ENCODE measurements around the gene TPD52L1. TPM values are rescaled to one million over a fixed set of nuclear protein-coding genes. Genes with fewer than 3 reads are reported as not detected.

The TPD52L1 gene
- total RNA-seq, 1 donor from 2014 or later = 48.0 TPM

- no peak overlapping the region for H3K4me3 Mint-ChIP-seq (ENCODE audit: unreplicated experiment)
- H3K27ac Mint-ChIP-seq (ENCODE audit: unreplicated experiment) = no peak overlapping the region
- DNase-seq (ENCODE audit: low spot score) = no peak
- no peaks in the 10 kb centered on the region for H3K36me3 Mint-ChIP-seq (ENCODE audit: low read depth)
- TF ChIP-seq CTCF (IDR thresholded peaks at IDR 0.05) = no peak
- H3K27me3 Mint-ChIP-seq (ENCODE audit: low read depth) = no peaks in the 10 kb centered on the region
- H3K4me1 Mint-ChIP-seq (ENCODE audit: low read depth) = peaks cover 34% of the 10 kb centered on the region
- H3K9me3 Mint-ChIP-seq (ENCODE audit: low read depth) = no peaks in the 10 kb centered on the region
Measured at GRCh38 chr6:125151700-125152099, 1.9 kb upstream of the TPD52L1 start.

- Mint-ChIP-seq H3K27ac (ENCODE audit: unreplicated experiment) (peak overlapping the region; percentile 85), H3K9me3 (ENCODE audit: low read depth) (peaks cover under 1% of the 10 kb centered on the region), H3K4me1 (ENCODE audit: low read depth) (peaks cover 29% of the 10 kb centered on the region), H3K27me3 (ENCODE audit: low read depth) (no peaks in the 10 kb centered on the region), H3K4me3 (ENCODE audit: unreplicated experiment) (peak overlapping the region; percentile 91), H3K36me3 (ENCODE audit: low read depth) (peaks cover under 1% of the 10 kb centered on the region)
- no peak for DNase-seq (ENCODE audit: low spot score)
- TF ChIP-seq CTCF (IDR thresholded peaks at IDR 0.05) = no peak
Measured at GRCh38 chr6:125154118-125154760, 666 bp downstream of the TPD52L1 start.

- Mint-ChIP-seq H3K9me3 (ENCODE audit: low read depth) (peaks cover 5% of the 10 kb centered on the region), H3K27me3 (ENCODE audit: low read depth) (no peaks in the 10 kb centered on the region), H3K36me3 (ENCODE audit: low read depth) (peaks cover 6% of the 10 kb centered on the region), H3K4me3 (ENCODE audit: unreplicated experiment) (peak overlapping the region; percentile 91), H3K27ac (ENCODE audit: unreplicated experiment) (peak overlapping the region; percentile 85), H3K4me1 (ENCODE audit: low read depth) (peaks cover 24% of the 10 kb centered on the region)
- no peak for DNase-seq (ENCODE audit: low spot score)
- peak; percentile 42 for TF ChIP-seq CTCF (IDR thresholded peaks at IDR 0.05)
Measured at GRCh38 chr6:125154761-125155135, 1.2 kb downstream of the TPD52L1 start.

GRCh38 chr6:125155344-125155743 is 1.8 kb downstream of the TPD52L1 start:
- H3K27ac Mint-ChIP-seq (ENCODE audit: unreplicated experiment) = no peak overlapping the region
- no peak for DNase-seq (ENCODE audit: low spot score)
- no peaks in the 10 kb centered on the region for H3K27me3 Mint-ChIP-seq (ENCODE audit: low read depth)
- H3K4me1 Mint-ChIP-seq (ENCODE audit: low read depth) = peaks cover 19% of the 10 kb centered on the region
- peaks cover 8% of the 10 kb centered on the region for H3K9me3 Mint-ChIP-seq (ENCODE audit: low read depth)
- peak overlapping the region; percentile 91 for H3K4me3 Mint-ChIP-seq (ENCODE audit: unreplicated experiment)
- H3K36me3 Mint-ChIP-seq (ENCODE audit: low read depth) = peaks cover 8% of the 10 kb centered on the region
- no peak for TF ChIP-seq CTCF (IDR thresholded peaks at IDR 0.05)

- H3K9me3 Mint-ChIP-seq (ENCODE audit: low read depth) = peaks cover 8% of the 10 kb centered on the region
- H3K27me3 Mint-ChIP-seq (ENCODE audit: low read depth) = no peaks in the 10 kb centered on the region
- no peak for TF ChIP-seq CTCF (IDR thresholded peaks at IDR 0.05)
- H3K36me3 Mint-ChIP-seq (ENCODE audit: low read depth) = peaks cover 14% of the 10 kb centered on the region
- H3K4me1 Mint-ChIP-seq (ENCODE audit: low read depth) = peaks cover 19% of the 10 kb centered on the region
- H3K4me3 Mint-ChIP-seq (ENCODE audit: unreplicated experiment) = no peak overlapping the region
- no peak for DNase-seq (ENCODE audit: low spot score)
- no peak overlapping the region for H3K27ac Mint-ChIP-seq (ENCODE audit: unreplicated experiment)
Measured at GRCh38 chr6:125156496-125156895, 2.9 kb downstream of the TPD52L1 start.

Measured in chondrocyte (in vitro differentiated cells).